ES-I3 (cell line): Measurements from ENCODE around the gene SPECC1.
"Not testable (repeated sequence)": the region's sequence is repeated elsewhere in the genome, so short reads cannot be mapped to it uniquely, and the experiment has no call there.

Source experiments
- H3K36me3 ChIP-seq: 2 replicates; pipeline ENCODE4 v1.6.1; 2013; ENCODE audit warnings: mild to moderate bottlenecking, low read length, control low read depth, moderate library complexity; ENCODE audit not compliant: insufficient read depth
- H3K4me1 ChIP-seq: 2 replicates; pipeline ENCODE4 v1.6.1; 2013; ENCODE audit warnings: mild to moderate bottlenecking, control low read depth, low read length; ENCODE audit not compliant: insufficient read depth
- H3K9ac ChIP-seq: 2 replicates; pipeline ENCODE4 v1.6.1; 2013; ENCODE audit warnings: low read depth, mild to moderate bottlenecking, low read length, moderate library complexity
- H3K9me3 ChIP-seq: 2 replicates; pipeline ENCODE4 v1.6.1; 2013; ENCODE audit warnings: mild to moderate bottlenecking, low read length, moderate library complexity; ENCODE audit not compliant: control insufficient read depth, insufficient read depth

Gene SPECC1, protein sequence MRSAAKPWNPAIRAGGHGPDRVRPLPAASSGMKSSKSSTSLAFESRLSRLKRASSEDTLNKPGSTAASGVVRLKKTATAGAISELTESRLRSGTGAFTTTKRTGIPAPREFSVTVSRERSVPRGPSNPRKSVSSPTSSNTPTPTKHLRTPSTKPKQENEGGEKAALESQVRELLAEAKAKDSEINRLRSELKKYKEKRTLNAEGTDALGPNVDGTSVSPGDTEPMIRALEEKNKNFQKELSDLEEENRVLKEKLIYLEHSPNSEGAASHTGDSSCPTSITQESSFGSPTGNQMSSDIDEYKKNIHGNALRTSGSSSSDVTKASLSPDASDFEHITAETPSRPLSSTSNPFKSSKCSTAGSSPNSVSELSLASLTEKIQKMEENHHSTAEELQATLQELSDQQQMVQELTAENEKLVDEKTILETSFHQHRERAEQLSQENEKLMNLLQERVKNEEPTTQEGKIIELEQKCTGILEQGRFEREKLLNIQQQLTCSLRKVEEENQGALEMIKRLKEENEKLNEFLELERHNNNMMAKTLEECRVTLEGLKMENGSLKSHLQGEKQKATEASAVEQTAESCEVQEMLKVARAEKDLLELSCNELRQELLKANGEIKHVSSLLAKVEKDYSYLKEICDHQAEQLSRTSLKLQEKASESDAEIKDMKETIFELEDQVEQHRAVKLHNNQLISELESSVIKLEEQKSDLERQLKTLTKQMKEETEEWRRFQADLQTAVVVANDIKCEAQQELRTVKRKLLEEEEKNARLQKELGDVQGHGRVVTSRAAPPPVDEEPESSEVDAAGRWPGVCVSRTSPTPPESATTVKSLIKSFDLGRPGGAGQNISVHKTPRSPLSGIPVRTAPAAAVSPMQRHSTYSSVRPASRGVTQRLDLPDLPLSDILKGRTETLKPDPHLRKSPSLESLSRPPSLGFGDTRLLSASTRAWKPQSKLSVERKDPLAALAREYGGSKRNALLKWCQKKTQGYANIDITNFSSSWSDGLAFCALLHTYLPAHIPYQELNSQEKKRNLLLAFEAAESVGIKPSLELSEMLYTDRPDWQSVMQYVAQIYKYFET

DNA sequence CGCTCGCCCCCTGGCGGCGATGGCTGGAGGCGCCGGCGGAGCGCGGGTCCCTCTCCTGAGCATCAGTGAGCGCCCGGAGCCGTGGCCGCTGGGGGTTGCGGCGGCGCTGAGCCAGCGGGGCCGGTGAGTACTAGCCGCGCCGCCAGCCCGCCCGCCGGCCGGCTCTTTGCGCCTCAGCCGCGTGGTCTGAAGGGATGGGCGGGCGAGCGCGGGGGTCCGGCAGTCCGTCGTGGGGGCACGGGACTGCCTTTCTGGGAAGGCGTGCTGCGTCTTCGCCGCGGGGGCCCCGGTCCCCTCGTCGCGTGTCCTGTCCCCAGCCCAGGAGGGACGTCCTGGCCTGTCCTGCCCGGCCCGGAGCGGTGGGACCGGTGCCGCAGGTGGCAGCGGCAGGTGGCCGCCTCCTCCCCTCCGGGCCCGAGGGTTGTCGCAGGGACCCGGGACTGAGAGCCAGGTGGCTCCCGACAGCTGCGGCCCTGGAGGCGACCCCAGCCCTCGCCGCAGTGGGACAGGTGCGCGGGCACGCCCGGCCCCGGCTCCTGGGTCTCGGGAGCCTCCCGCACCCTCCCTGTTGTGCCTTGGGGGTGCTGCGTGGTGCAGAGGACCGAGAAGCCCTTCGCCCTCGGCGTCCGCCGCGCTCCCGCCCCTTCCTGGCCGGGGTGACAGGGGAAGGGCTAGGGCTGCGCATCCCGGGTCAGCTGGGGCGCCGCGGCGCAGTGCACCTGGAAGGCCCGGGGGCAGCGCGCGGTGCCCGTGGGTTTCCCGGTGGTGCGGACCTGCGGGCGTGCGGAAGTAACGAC, at the start of gene SPECC1:
TSS of gene SPECC1 (plus strand) at position 58 of the 797 bp plus-strand sequence. CDS start 87,293 bp downstream, outside the sequence.
- Histone ChIP-seq H3K9ac (peak within 1 kb of the TSS; percentile 78), H3K4me1 (no peaks in the 10 kb centered on the region)

GRCh38 chr17:19962954-19963353, 46.2 kb upstream of the SPECC1 start:
- not testable (repeated sequence) for H3K9ac ChIP-seq, H3K9me3 ChIP-seq, H3K36me3 ChIP-seq, H3K4me1 ChIP-seq

More for the DNA sequence above, at the start of gene SPECC1:
- Histone ChIP-seq H3K9me3 (no peaks in the 10 kb centered on the region), H3K36me3 (no peaks in the 10 kb centered on the region)

- Histone ChIP-seq H3K9ac (no peak overlapping the region), H3K9me3 (no peaks in the 10 kb centered on the region), H3K36me3 (peaks cover 5% of the 10 kb centered on the region; the same call in 1 of the 2 replicates), H3K4me1 (no peaks in the 10 kb centered on the region)
Measured at GRCh38 chr17:19973156-19973555, 36.0 kb upstream of the SPECC1 start.

- Histone ChIP-seq H3K9me3 (peaks cover 9% of the 10 kb centered on the region; the same call in 1 of the 2 replicates), H3K9ac (no peak overlapping the region), H3K36me3 (no peaks in the 10 kb centered on the region), H3K4me1 (no peaks in the 10 kb centered on the region)
Measured at GRCh38 chr17:19975601-19976000, 33.6 kb upstream of the SPECC1 start.

DNA sequence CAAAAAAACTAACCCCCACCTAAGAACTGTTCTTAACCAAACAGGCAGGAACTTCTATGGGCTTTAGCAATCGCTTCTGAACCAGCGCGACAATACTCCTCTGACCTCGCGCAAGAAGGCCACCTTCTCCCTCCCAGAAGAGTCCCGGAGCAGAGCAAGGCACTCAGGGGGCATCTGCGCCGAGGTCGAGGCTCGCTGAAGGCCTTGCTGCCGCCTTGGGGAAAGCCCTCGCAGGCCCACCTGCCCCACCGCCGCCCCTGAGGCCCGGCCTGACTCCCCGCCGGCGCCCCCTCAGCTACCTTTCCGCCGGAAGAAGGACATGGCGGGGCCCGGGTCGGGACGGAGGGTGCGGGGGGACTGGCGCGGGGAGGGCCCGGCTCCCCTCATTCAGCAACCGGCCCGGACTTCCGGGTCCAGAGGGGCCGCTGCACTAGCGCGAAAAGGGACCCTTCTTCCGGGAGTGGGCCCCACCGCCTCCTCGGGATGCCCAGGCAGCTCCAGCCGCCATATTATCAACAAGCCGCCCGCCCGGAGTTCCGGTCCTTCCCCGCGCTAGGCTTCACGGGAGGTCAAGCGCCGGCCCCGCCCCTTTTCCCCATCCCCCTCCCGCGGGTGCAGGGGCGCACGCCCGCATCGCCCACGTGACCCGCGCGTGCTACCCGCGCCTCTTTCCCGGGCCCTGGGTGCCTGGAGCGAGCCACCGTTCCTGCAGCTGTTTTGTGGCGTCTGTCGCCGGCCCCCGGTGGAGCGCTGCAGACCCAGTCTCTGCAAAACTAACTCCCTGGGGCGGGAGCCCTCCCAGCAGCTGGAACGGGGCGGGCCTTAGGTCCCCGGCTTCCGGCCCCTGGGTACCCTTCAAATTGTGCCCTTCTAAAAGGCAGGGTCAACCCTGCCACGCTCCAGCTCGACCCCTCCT, 31.6 kb upstream of the SPECC1 start, which contains the start of gene AKAP10:
TSS of gene AKAP10 (minus strand) at position 536 of the 916 bp plus-strand sequence. CDS start at position 387, 149 bp downstream.
- Histone ChIP-seq H3K36me3 (no peaks in the 10 kb centered on the region), H3K9ac (peak within 1 kb of the TSS; percentile 95), H3K4me1 (no peaks in the 10 kb centered on the region), H3K9me3 (peaks cover 9% of the 10 kb centered on the region; the same call in 1 of the 2 replicates)

DNA sequence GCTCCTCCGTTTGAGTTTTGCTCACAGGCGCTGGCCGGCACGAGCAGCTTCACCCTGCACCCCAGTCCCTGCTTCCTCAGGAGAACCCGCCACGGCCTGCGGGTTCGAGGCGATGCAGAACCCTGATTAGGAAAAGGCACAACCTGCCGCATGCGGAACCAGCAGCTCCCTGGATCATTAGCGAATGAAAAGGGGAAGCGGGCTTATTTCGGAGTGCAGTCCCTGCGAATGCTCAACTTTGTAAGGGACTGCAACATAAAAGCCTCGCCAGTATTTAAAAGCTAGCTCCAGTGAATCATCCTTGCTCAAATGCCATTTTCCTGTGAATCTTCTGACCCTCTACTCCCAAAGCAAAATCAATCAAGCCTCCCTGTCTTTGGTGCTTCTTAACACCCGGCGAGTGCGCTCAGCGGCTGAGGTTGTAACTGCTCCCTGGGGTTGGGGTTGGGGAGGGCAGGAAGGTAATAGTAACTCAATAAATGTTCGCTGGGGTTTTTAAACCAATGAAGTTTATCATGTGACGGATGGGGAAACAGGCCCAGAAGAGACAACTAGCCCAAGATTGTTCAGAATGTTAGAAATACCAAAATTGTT, 30.9 kb upstream of the SPECC1 start:
- Histone ChIP-seq H3K9me3 (peaks cover 9% of the 10 kb centered on the region; the same call in 1 of the 2 replicates), H3K9ac (peak overlapping the region; percentile 95), H3K4me1 (no peaks in the 10 kb centered on the region), H3K36me3 (no peaks in the 10 kb centered on the region)

- no peak overlapping the region for H3K9ac ChIP-seq
- no peaks in the 10 kb centered on the region for H3K4me1 ChIP-seq
- peaks cover 9% of the 10 kb centered on the region; the same call in 1 of the 2 replicates for H3K9me3 ChIP-seq
- H3K36me3 ChIP-seq, result no peaks in the 10 kb centered on the region
Measured at GRCh38 chr17:19978805-19979211, 30.4 kb upstream of the SPECC1 start.

DNA sequence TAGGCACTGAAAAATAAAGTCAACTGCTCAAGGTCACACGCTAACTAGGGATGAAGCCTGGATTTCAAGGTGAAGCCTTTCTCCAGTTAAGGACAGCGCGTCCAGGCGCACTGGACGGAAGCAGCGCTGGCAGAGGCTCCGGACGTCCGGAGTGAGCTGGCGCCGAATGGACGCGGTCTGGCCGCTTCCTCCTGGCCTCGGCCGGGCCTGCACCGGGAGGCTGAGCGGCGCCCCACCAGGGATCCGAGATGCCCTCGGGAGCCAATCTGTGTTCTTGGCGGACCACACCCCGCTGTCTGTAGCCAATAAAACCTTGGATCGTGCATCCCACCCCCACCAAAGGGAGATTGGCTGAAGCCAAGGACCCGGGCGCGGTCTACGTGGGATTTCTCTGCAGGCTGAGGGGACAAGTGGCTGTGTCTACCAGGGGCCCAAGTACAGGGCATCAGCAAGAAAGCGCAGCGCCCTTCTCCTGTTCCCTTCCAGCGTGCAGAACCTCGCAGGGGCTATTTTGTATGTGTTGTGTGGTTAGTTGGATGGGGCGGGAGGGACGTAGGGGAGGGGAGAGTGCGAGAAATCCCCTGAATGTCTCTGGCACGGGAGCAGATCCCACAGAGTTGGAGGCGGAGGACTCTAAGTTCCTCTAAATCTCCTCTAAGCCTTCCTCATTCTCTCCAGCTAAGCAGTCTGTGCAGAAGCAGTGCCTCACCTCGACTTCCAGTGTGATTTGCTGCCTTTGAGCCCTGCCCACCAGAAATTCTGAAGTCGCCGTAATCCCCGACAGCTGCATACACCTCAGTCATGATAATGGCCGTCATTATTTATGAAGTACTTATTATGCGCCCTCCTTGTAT, 29.0 kb upstream of the SPECC1 start:
- no peaks in the 10 kb centered on the region for H3K36me3 ChIP-seq
- H3K9ac ChIP-seq, result no peak overlapping the region
- H3K9me3 ChIP-seq, result peaks cover 9% of the 10 kb centered on the region; the same call in 1 of the 2 replicates
- H3K4me1 ChIP-seq, result no peaks in the 10 kb centered on the region

GRCh38 chr17:19986941-19987861, 22.0 kb upstream of the SPECC1 start:
- no peaks in the 10 kb centered on the region for H3K36me3 ChIP-seq
- H3K9me3 ChIP-seq, result no peaks in the 10 kb centered on the region
- peaks cover 8% of the 10 kb centered on the region for H3K4me1 ChIP-seq
- H3K9ac ChIP-seq, result peak overlapping the region; percentile 32; the same call in 1 of the 2 replicates

DNA sequence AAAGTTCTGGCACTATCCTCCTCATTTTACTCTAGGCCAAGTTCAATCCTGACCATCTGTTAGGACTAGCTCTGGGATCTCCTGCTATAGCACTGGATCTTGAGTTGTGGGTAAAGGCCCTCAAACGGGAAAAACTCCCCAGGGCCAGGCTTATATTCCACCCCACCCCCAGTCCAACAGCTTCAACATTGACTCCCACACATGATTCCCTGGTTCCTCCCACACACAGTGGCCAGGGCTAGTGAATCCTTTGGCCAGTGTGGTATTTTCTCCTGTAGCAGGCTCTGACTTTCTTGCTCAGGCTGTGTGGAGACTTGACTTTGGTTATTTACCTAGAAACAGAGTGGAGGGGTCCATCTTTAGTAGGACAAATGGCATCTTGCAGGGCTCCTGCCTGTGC, 21.3 kb upstream of the SPECC1 start:
- peaks cover 8% of the 10 kb centered on the region for H3K4me1 ChIP-seq
- no peak overlapping the region for H3K9ac ChIP-seq
- no peaks in the 10 kb centered on the region for H3K9me3 ChIP-seq
- H3K36me3 ChIP-seq, result no peaks in the 10 kb centered on the region

DNA sequence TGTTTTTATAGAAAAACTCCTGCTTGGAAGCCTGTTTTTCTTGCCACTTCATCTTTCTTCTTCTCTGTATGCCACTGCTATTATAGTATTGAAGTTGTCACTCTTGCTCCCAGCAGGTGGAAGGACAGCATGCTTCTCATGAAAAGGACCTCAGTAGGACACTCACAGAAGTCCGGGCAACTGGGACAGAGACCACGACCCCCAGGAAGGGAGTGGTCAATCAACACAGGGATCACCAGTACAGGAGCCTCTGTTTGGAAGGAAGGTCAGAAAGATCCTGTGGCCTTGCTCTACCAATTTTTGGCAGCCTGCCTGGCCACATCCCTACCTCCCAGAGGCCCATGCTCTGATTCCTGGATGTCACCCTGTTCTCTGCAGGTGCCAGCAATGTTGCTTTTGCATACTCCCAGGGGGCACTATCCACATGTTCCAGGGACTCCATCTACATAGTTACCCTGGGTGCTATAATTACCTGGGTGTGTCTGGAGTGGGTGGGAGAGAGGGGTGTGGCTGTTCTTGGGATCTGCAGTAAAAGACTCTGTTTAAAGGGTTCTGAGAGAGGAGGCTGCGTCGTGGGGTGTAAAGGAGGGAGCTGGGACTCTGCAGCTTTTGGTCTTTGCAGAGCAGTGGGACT, 17.8 kb upstream of the SPECC1 start:
- Histone ChIP-seq H3K9me3 (no peaks in the 10 kb centered on the region), H3K4me1 (peaks cover 8% of the 10 kb centered on the region), H3K36me3 (no peaks in the 10 kb centered on the region), H3K9ac (no peak overlapping the region)
